Spleen (tissue), 11 donors: ENCODE results near the gene C2orf69. TPM values are rescaled to one million over a fixed set of nuclear protein-coding genes. Genes with fewer than 3 reads are reported as not detected.
"Not testable (repeated sequence)": the region's sequence is repeated elsewhere in the genome, so short reads cannot be mapped to it uniquely, and the experiment has no call there.

ENCODE experiments used
- DNase-seq: peaks from one replicate; pipeline ENCODE4 v3.0.0-alpha.2; 2020
- H3K27ac ChIP-seq, 8 donors: fragments of 200-600 bp; sonication (generic) in 7 of 8; 1 replicate in 4 of 8; 2 replicates in 4 of 8; pipeline versions ENCODE4 v1.5.0 to v1.8.0; 2016 to 2021; ENCODE audit warnings: inconsistent platforms in 4 of 8, mild to moderate bottlenecking in 4 of 8, moderate library complexity in 1 of 8
- H3K27me3 ChIP-seq, 7 donors: fragments of 200-600 bp; sonication (generic) in 6 of 7; replicated peaks in 1 of 7; 1 replicate in 4 of 7; 2 replicates in 3 of 7; pipeline versions ENCODE4 v1.5.0 to v1.8.0; 2016 to 2021; ENCODE audit warnings: inconsistent platforms in 3 of 7, mild to moderate bottlenecking in 1 of 7
- H3K36me3 ChIP-seq, 6 donors: fragments of 200-600 bp; sonication (generic) in 5 of 6; 1 replicate in 4 of 6; 2 replicates in 2 of 6; pipeline versions ENCODE4 v1.5.0 to v1.8.0; 2016 to 2021; ENCODE audit warnings: inconsistent platforms in 2 of 6
- H3K4me1 ChIP-seq, 6 donors: fragments of 200-600 bp; sonication (generic) in 5 of 6; 1 replicate in 3 of 6; 2 replicates in 3 of 6; pipeline versions ENCODE4 v1.5.0 to v1.8.0; 2016 to 2021; ENCODE audit warnings: inconsistent platforms in 3 of 6
- H3K4me3 ChIP-seq, 8 donors: fragments of 200-600 bp; sonication (generic) in 7 of 8; 1 replicate in 4 of 8; 2 replicates in 4 of 8; pipeline versions ENCODE4 v1.5.0 to v1.8.0; 2016 to 2021; ENCODE audit warnings: inconsistent platforms in 4 of 8, mild to moderate bottlenecking in 4 of 8, moderate library complexity in 2 of 8
- H3K9me3 ChIP-seq, 8 donors: fragments of 200-600 bp; sonication (generic) in 7 of 8; 1 replicate in 4 of 8; 2 replicates in 4 of 8; pipeline versions ENCODE4 v1.5.0 to v1.8.0; 2016 to 2021; ENCODE audit warnings: inconsistent platforms in 4 of 8
- CTCF ChIP-seq, 11 experiments: fragments of 200-600 bp in 7 of 11; fragments of 450-650 bp in 4 of 11; sonication (generic) in 4 of 11; IDR thresholded peaks in 8 of 11; conservative IDR thresholded peaks in 3 of 11; 1 replicate in 7 of 11; 2 replicates in 4 of 11; pipeline versions ENCODE4 v1.4.0 to v1.8.0; 2016 to 2021; ENCODE audit warnings: antibody characterized with exemption in 11 of 11, inconsistent platforms in 4 of 11, mild to moderate bottlenecking in 1 of 11
- POLR2A ChIP-seq, 3 donors: fragments of 450-650 bp; IDR thresholded peaks; one replicate each; pipeline ENCODE4 v1.5.1; 2017; ENCODE audit warnings: antibody characterized with exemption in 3 of 3, mild to moderate bottlenecking in 1 of 3
- POLR2AphosphoS5 ChIP-seq, 3 donors: sonication (generic); formaldehyde crosslinking; IDR thresholded peaks; one replicate each; pipeline ENCODE4 v1.5.1; 2017; ENCODE audit warnings: antibody characterized with exemption in 3 of 3
- WGBS, 5 donors: extraction: QIAGEN DNeasy Blood & Tissue Kit in 3 of 5; methylation state at CpG; one replicate each; pipeline versions ENCODE4 v1.1.5 to v1.1.7; 2013 to 2018; 5-methylcytosine and 5-hydroxymethylcytosine counted together
- intact Hi-C: fragments of 100-400 bp; cut with DNase I; formaldehyde crosslinking; loops from one replicate; pipeline ENCODE4 v1.15.0; 2023; ENCODE audit warnings: low total_unique reads
- polyA plus RNA-seq, 3 donors: library from polyadenylated mRNA; stranded (reverse); fragments of 200-250 nt; gene quantifications; one replicate each; pipeline ENCODE4 v1.2.1, GENCODE V29; 2013
- total RNA-seq, 7 donors: library from RNA; depleted of rRNA in 3 of 7; stranded (reverse); fragments of >200 nt in 3 of 7; fragmentation: NEBNext Ultra II Directional in 4 of 7; extraction: Animal tissue kit (Norgen Biotek cat#: 25700) in 4 of 7; gene quantifications; one replicate each; pipeline versions ENCODE4 v1.1.0 to v1.2.1, GENCODE V29; 2016 to 2021
- donor health status: healthy with polysubstance abuse.
- donor health status: DM: no; HTN: no; CAD: no; lungs with moderate emphysema.
- donor health status: DM: no; HTN: no; CAD: no.
- donor health status: Bipolar disorder and iron deficiency.
- donor health status: healthy.
- donor health status: DM: no; HTN: no; CAD: no.
- donor health status: DM: yes; HTN: yes; CAD: no.

Gene C2orf69
- total and polyA plus RNA-seq, 10 donors, result 4.7 to 13.3 (median 10.9) TPM

DNA sequence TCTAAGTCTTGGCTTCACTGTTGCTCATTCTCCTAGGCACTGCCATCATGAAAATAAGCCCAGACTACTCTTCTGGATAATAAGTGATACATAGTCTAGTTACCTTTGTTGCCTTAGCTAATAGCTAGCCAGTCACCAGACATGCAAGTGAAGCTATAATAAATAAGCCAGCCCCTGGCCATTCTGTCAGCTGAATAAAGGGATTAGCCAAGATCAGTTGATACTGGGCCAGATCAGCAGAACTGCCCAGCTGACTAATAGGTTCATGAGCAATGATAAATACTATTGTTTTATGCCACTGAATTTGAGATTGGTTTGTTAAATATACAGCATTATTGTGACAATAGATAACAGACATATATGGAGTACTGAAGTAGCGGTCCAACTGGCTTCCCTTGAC is 8.0 kb upstream of the C2orf69 start:
- H3K4me1 ChIP-seq, result no peaks in the 10 kb centered on the region
- DNase-seq, result no peak
- 93 to 100% (median 96%) methylated on average over 1 of the region's 1 CpG for WGBS, 5 donors

DNA sequence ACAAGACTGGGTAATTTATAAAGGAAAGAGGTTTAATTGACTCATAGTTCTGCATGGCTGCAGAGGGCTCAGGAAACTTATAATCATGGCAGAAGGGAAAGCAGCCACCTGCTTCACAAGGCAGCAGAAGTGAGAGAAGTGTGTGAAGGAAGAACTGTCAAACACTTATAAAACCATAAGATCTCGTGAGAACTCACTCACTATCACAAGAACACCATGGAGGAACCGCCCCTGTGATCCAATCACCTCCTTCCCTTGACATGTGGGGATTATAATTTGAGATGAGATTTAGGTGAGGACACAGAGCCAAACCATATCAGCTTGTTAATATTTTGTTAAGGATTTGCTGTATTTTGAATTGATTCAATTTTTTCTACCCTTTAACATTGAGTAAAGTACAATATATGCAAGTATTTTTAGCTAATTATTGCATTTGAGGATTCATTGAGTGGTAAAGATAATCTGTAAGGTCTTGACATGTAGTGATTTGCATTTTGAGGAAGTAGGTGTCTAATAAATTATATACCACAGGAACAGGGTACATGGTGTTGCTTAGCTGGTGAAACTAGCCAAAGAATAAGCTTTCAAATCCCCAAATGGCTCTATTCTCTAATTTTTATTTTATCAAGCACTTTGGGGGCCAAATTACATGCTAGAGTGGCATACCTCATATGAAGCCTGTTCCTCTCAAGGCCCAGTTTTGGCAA is 3.9 kb upstream of the C2orf69 start:
- Histone ChIP-seq H3K9me3 (no peaks in the 10 kb centered on the region), H3K27ac (no peak overlapping the region), H3K4me1 (peaks cover 1 to 18% (median 12%) of the 10 kb centered on the region in 6 donors), H3K27me3 (no peaks in the 10 kb centered on the region), H3K36me3 (no peaks in the 10 kb centered on the region), H3K4me3 (no peak overlapping the region)
- 52 to 72% (median 68%) methylated on average over 2 of the region's 2 CpGs for WGBS, 5 donors
- intact Hi-C loops, result no loop called here
- no peak for DNase-seq
- TF ChIP-seq POLR2AphosphoS5 (IDR thresholded peaks at IDR 0.05) (no peak), CTCF (IDR thresholded peaks at IDR 0.05 in 8 of 11, conservative IDR thresholded peaks at IDR 0.05 in 3 of 11) (no peak), POLR2A (IDR thresholded peaks at IDR 0.05) (no peak)

More for the DNA sequence above, 8.0 kb upstream of the C2orf69 start:
- no peak overlapping the region for H3K27ac ChIP-seq
- H3K36me3 ChIP-seq, result no peaks in the 10 kb centered on the region
- intact Hi-C loops, result no loop called here
- H3K9me3 ChIP-seq, result no peaks in the 10 kb centered on the region
- H3K27me3 ChIP-seq, result no peaks in the 10 kb centered on the region
- TF ChIP-seq POLR2AphosphoS5 (IDR thresholded peaks at IDR 0.05), result no peak
- no peak for TF ChIP-seq POLR2A (IDR thresholded peaks at IDR 0.05)
- TF ChIP-seq CTCF (IDR thresholded peaks at IDR 0.05 in 8 of 11, conservative IDR thresholded peaks at IDR 0.05 in 3 of 11), result no peak
- H3K4me3 ChIP-seq, result no peak overlapping the region

GRCh38 chr2:199910338-199911051 is 598 bp upstream of the C2orf69 start:
- peak; percentile 72 for DNase-seq
- WGBS, 5 donors, result 38 to 47% (median 45%) methylated on average over 18 of the region's 18 CpGs
- Histone ChIP-seq H3K9me3 (no peaks in the 10 kb centered on the region), H3K36me3 (no peaks in the 10 kb centered on the region), H3K27ac (peak overlapping the region in 7 of 8 donors; percentile 95 to 98 (median 97)), H3K4me1 (peaks cover 20 to 44% (median 37%) of the 10 kb centered on the region in 6 donors), H3K4me3 (peak overlapping the region; percentile 73 to 95 (median 92)), H3K27me3 (no peaks in the 10 kb centered on the region)
- TF ChIP-seq POLR2AphosphoS5 (IDR thresholded peaks at IDR 0.05), result no peak
- TF ChIP-seq CTCF (IDR thresholded peaks at IDR 0.05 in 8 of 11, conservative IDR thresholded peaks at IDR 0.05 in 3 of 11), result no peak
- no peak for TF ChIP-seq POLR2A (IDR thresholded peaks at IDR 0.05)
- intact Hi-C loops, result loop anchor here (5.0 kb wide), 1 partner anchor 42 kb away; no protein-coding TSS in a partner anchor

- no peak for TF ChIP-seq CTCF (IDR thresholded peaks at IDR 0.05 in 8 of 11, conservative IDR thresholded peaks at IDR 0.05 in 3 of 11)
- DNase-seq, result no peak
- H3K9me3 ChIP-seq, result peaks cover 0 to 6% (median 5%) of the 10 kb centered on the region in 8 donors
- H3K27ac ChIP-seq, result peak overlapping the region; percentile 92 to 98 (median 96)
- intact Hi-C loops, result loop anchor here (5.0 kb wide), 1 partner anchor 40 kb away; no protein-coding TSS in a partner anchor
- H3K27me3 ChIP-seq, result no peaks in the 10 kb centered on the region
- peak overlapping the region; percentile 73 to 95 (median 92) for H3K4me3 ChIP-seq
- peaks cover 20 to 44% (median 37%) of the 10 kb centered on the region in 6 donors for H3K4me1 ChIP-seq
- 0 to 1% (median 0%) methylated on average over 13 of the region's 13 CpGs for WGBS, 5 donors
- H3K36me3 ChIP-seq, result peaks cover 0 to 11% (median 5%) of the 10 kb centered on the region in 6 donors
Observed at GRCh38 chr2:199911877-199912161, 726 bp downstream of the C2orf69 start.

DNA sequence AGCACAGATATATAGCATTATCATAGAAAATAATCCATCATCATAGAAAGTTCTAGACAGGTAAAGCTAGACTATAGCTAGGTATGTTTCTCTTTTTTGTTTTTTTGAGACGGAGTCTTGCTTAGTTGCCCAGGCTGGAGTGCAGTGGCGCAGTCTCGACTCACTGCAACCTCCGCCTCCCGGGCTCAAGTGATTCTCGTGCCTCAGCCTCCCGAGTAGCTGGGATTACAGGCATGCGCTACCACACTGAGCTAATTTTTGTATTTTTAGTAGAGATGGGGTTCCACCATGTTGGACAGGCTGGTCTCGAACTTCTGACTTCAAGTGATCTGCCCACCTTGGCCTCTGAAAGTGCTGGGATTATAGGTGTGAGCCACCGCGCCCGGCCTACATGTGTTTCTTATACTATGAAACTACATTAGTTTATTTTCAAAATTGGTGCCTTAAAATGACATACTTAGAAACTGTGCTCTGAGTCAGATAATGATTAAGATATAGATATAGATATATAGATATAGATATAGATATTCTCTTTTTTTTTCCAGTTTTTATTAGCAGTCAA is 1.5 kb downstream of the C2orf69 start:
- H3K27me3 ChIP-seq, DNase-seq: not testable (repeated sequence)
- peak overlapping the region in 1 of 8 donors; percentile 98 for H3K27ac ChIP-seq
- H3K4me3 ChIP-seq, result peak overlapping the region in 7 of 8 donors; percentile 73 to 95 (median 91)
- H3K4me1 ChIP-seq, result peaks cover 20 to 44% (median 37%) of the 10 kb centered on the region in 6 donors
- peaks cover 0 to 19% (median 9%) of the 10 kb centered on the region in 6 donors for H3K36me3 ChIP-seq
- peaks cover 0 to 14% (median 12%) of the 10 kb centered on the region in 8 donors for H3K9me3 ChIP-seq
- intact Hi-C loops, result loop anchor here (5.0 kb wide), 1 partner anchor 40 kb away; no protein-coding TSS in a partner anchor
- WGBS, 5 donors, result 86 to 93% (median 91%) methylated on average over 12 of the region's 12 CpGs
